Lung (tissue), 12 donors: ENCODE results near the gene C2orf81. TPM values are rescaled to one million over a fixed set of nuclear protein-coding genes. Genes with fewer than 3 reads are reported as not detected.

Source experiments
- ATAC-seq: fragments of 200-7000 bp; cut with Tn5 transposase; one replicate; pipeline ENCODE4 v1.9.1; 2020; ENCODE audit warnings: moderate number of reproducible peaks; ENCODE audit not compliant: insufficient read depth, low FRiP score
- DNase-seq, 3 donors: peaks; one replicate each; pipeline ENCODE4 v3.0.0-alpha.2; 2013 to 2017
- H3K27ac ChIP-seq, 2 donors: one replicate each; pipeline ENCODE4 v1.5.1; 2013; ENCODE audit warnings: mild to moderate bottlenecking in 2 of 2, moderate library complexity in 2 of 2, control low read depth in 1 of 2, inconsistent platforms in 1 of 2, low read depth in 1 of 2, low read length in 1 of 2
- H3K27me3 ChIP-seq, 3 donors: one replicate each; pipeline ENCODE4 v1.5.1; 2013; ENCODE audit warnings: low read length in 2 of 3; ENCODE audit not compliant: control insufficient read depth in 3 of 3, insufficient read depth in 3 of 3
- H3K36me3 ChIP-seq, 4 donors: one replicate each; pipeline ENCODE4 v1.5.1; 2013; ENCODE audit warnings: low read length in 4 of 4, mild to moderate bottlenecking in 1 of 4, moderate library complexity in 1 of 4; ENCODE audit not compliant: control insufficient read depth in 4 of 4, insufficient read depth in 4 of 4
- H3K4me1 ChIP-seq, 5 donors: one replicate each; pipeline ENCODE4 v1.5.1; 2013; ENCODE audit warnings: low read length in 5 of 5, mild to moderate bottlenecking in 2 of 5, moderate library complexity in 1 of 5; ENCODE audit not compliant: control insufficient read depth in 5 of 5, insufficient read depth in 5 of 5
- H3K4me3 ChIP-seq: one replicate; pipeline ENCODE4 v1.5.1; 2013; ENCODE audit warnings: mild to moderate bottlenecking, control low read depth, moderate library complexity
- H3K9ac ChIP-seq, 2 donors: one replicate each; pipeline ENCODE4 v1.5.1; 2013; ENCODE audit warnings: low read length in 2 of 2, control low read depth in 1 of 2; ENCODE audit not compliant: insufficient read depth in 1 of 2
- H3K9me3 ChIP-seq, 4 donors: one replicate each; pipeline ENCODE4 v1.5.1; 2013; ENCODE audit warnings: low read length in 3 of 4, mild to moderate bottlenecking in 1 of 4, moderate library complexity in 1 of 4; ENCODE audit not compliant: control insufficient read depth in 4 of 4, insufficient read depth in 3 of 4
- CTCF ChIP-seq: IDR thresholded peaks from 2 replicates; pipeline ENCODE4 v1.5.1; 2012; ENCODE audit warnings: mild to moderate bottlenecking; ENCODE audit errors: control extremely low read depth, extremely low read depth
- WGBS, 2 donors: extraction: QIAGEN DNeasy Blood & Tissue Kit; methylation state at CpG; one replicate each; pipeline ENCODE4 v1.1.7; 2013; 5-methylcytosine and 5-hydroxymethylcytosine counted together
- polyA plus RNA-seq, 2 donors: library from polyadenylated mRNA; stranded (reverse); fragments of 200-250 nt; gene quantifications; one replicate each; pipeline ENCODE4 v1.2.1, GENCODE V29; 2013
- total RNA-seq, 2 donors: library from RNA; depleted of rRNA in 1 of 2; stranded (reverse); fragments of >200 nt in 1 of 2; gene quantifications; one replicate each; pipeline ENCODE4 v1.2.1, GENCODE V29; 2014 to 2021
- donor health status: control.
- donor health status: control.
- donor health status: Bipolar disorder and iron deficiency.
- donor health status: healthy.
- donor health status: DM: yes; HTN: yes; CAD: no.

C2orf81 gene
- total and polyA plus RNA-seq, 4 donors, result 3.4 to 16.9 (median 7.3) TPM

- Histone ChIP-seq H3K4me1 (peaks cover 0 to 4% (median 0%) of the 10 kb centered on the region in 5 donors), H3K27ac (no peak overlapping the region), H3K9me3 (no peaks in the 10 kb centered on the region), H3K36me3 (peaks cover 14 to 38% (median 28%) of the 10 kb centered on the region in 4 donors), H3K27me3 (no peaks in the 10 kb centered on the region), H3K9ac (no peak overlapping the region), H3K4me3 (no peak overlapping the region)
- WGBS, 2 donors, result 85 to 88% methylated on average over 14 of the region's 14 CpGs
- no peak for TF ChIP-seq CTCF
- ATAC-seq (no peak), DNase-seq (no peak)
Observed at GRCh38 chr2:74426181-74426758, 4.9 kb upstream of the C2orf81 start.

GRCh38 chr2:74425523-74425922 is 4.1 kb upstream of the C2orf81 start:
- H3K4me1 ChIP-seq, result peaks cover 0 to 4% (median 0%) of the 10 kb centered on the region in 5 donors
- peaks cover 12 to 36% (median 24%) of the 10 kb centered on the region in 4 donors for H3K36me3 ChIP-seq
- no peak for TF ChIP-seq CTCF
- H3K4me3 ChIP-seq, result no peak overlapping the region
- no peak overlapping the region for H3K9ac ChIP-seq
- ATAC-seq (no peak), DNase-seq (no peak)
- H3K27me3 ChIP-seq, result no peaks in the 10 kb centered on the region
- H3K27ac ChIP-seq, result no peak overlapping the region
- H3K9me3 ChIP-seq, result no peaks in the 10 kb centered on the region
- 86 to 88% methylated on average over 7 of the region's 7 CpGs for WGBS, 2 donors

- no peak for ATAC-seq
- Histone ChIP-seq H3K9me3 (no peaks in the 10 kb centered on the region), H3K4me3 (no peak overlapping the region), H3K27me3 (no peaks in the 10 kb centered on the region), H3K4me1 (peaks cover 0 to 4% (median 0%) of the 10 kb centered on the region in 5 donors), H3K9ac (no peak overlapping the region), H3K36me3 (peaks cover 9 to 31% (median 20%) of the 10 kb centered on the region in 4 donors), H3K27ac (no peak overlapping the region)
- DNase-seq, result no peak
- WGBS, 2 donors, result 85 to 87% methylated on average over 5 of the region's 5 CpGs
- no peak for TF ChIP-seq CTCF
Observed at GRCh38 chr2:74424995-74425406, 3.6 kb upstream of the C2orf81 start.
